Neural cell (in vitro differentiated cells): ENCODE data around the gene ARID3A. TPM values are rescaled to one million over a fixed set of nuclear protein-coding genes. Genes with fewer than 3 reads are reported as not detected.

ENCODE experiments used
- H2AFZ ChIP-seq: fragments of 200-600, 300-800 bp; sonication (generic), shearing (Covaris generic); 2 replicates; pipeline ENCODE4 v1.6.0; 2014; ENCODE audit warnings: low read depth, mild to moderate bottlenecking, antibody characterized with exemption, low read length, moderate library complexity
- H3F3A ChIP-seq: fragments of 200-600 bp; shearing (Covaris generic); 2 replicates; pipeline ENCODE4 v1.6.1; 2016; ENCODE audit warnings: mild to moderate bottlenecking, moderate library complexity, mixed read lengths, antibody characterized with exemption, low read length; ENCODE audit not compliant: insufficient read depth, poor library complexity, severe bottlenecking
- H3K27ac ChIP-seq: fragments of 200-600, 300-800 bp; sonication (generic), shearing (Covaris generic); 2 replicates; pipeline ENCODE4 v1.5.1; 2014; ENCODE audit warnings: mild to moderate bottlenecking, low read length, moderate library complexity
- H3K27me3 ChIP-seq: fragments of 300-800, 200-600 bp; sonication (generic), shearing (Covaris generic); 2 replicates; pipeline ENCODE4 v1.6.0; 2014; ENCODE audit warnings: mild to moderate bottlenecking, low read depth, low read length, moderate library complexity; ENCODE audit not compliant: insufficient read depth
- H3K36me3 ChIP-seq: fragments of 300-800, 200-600 bp; sonication (generic), shearing (Covaris generic); 2 replicates; pipeline ENCODE4 v1.5.1; 2014; ENCODE audit warnings: mild to moderate bottlenecking, antibody characterized with exemption, low read length, moderate library complexity; ENCODE audit not compliant: insufficient read depth
- H3K4me2 ChIP-seq: fragments of 300-800, 200-600 bp; sonication (generic), shearing (Covaris generic); 2 replicates; pipeline ENCODE4 v1.6.0; 2014; ENCODE audit warnings: mild to moderate bottlenecking, low read length
- H3K4me3 ChIP-seq: fragments of 300-800, 200-600 bp; sonication (generic), shearing (Covaris generic); 2 replicates; pipeline ENCODE4 v1.5.1; 2014; ENCODE audit warnings: mild to moderate bottlenecking, low read length, moderate library complexity
- H3K79me2 ChIP-seq: fragments of 200-600 bp; shearing (Covaris generic); replicated peaks from 2 replicates; pipeline ENCODE4 v1.6.0; 2014; ENCODE audit warnings: mild to moderate bottlenecking, low read length, moderate library complexity; ENCODE audit not compliant: insufficient read depth
- H3K9ac ChIP-seq: fragments of 300-800, 200-600 bp; sonication (generic), shearing (Covaris generic); 2 replicates; pipeline ENCODE4 v1.6.1; 2016; ENCODE audit warnings: mild to moderate bottlenecking, low read length, mixed read lengths
- H3K9me2 ChIP-seq: fragments of 200-600 bp; shearing (Covaris generic); 2 replicates; pipeline ENCODE4 v1.6.1; 2016; ENCODE audit warnings: mild to moderate bottlenecking, low read length, mixed read lengths; ENCODE audit not compliant: insufficient read depth
- H3K9me3 ChIP-seq: fragments of 200-600, 300-800 bp; sonication (generic), shearing (Covaris generic); 2 replicates; pipeline ENCODE4 v1.6.1; 2016; ENCODE audit warnings: mild to moderate bottlenecking, mixed run types, low read length, moderate library complexity, mixed read lengths
- H4K20me1 ChIP-seq: fragments of 200-600 bp; shearing (Covaris generic); 2 replicates; pipeline ENCODE4 v1.6.1; 2016; ENCODE audit warnings: mild to moderate bottlenecking, mixed run types; ENCODE audit not compliant: insufficient read depth
- EP300 ChIP-seq: fragments of 450-650 bp; conservative IDR thresholded peaks from 2 replicates; pipeline ENCODE4 v1.6.1; 2014; ENCODE audit warnings: antibody characterized with exemption, mild to moderate bottlenecking, moderate library complexity; ENCODE audit not compliant: poor library complexity, severe bottlenecking
- EZH2 ChIP-seq: fragments of 200-600, 300-800 bp; shearing (Covaris generic), sonication (generic); IDR thresholded peaks from 2 replicates; pipeline ENCODE4 v1.6.1; 2014; ENCODE audit warnings: antibody characterized with exemption, low read length, borderline replicate concordance, mild to moderate bottlenecking; ENCODE audit not compliant: insufficient read depth, poor library complexity, severe bottlenecking
- MXI1 ChIP-seq: fragments of 450-650 bp; conservative IDR thresholded peaks from 2 replicates; pipeline ENCODE4 v1.6.1; 2014; ENCODE audit warnings: antibody characterized with exemption, mild to moderate bottlenecking; ENCODE audit not compliant: poor library complexity, severe bottlenecking
- POLR2AphosphoS5 ChIP-seq: IDR thresholded peaks from 2 replicates; pipeline ENCODE4 v1.6.1; 2012
- RAD21 ChIP-seq: fragments of 450-650 bp; conservative IDR thresholded peaks from 2 replicates; pipeline ENCODE4 v1.6.1; 2014; ENCODE audit warnings: antibody characterized with exemption, mild to moderate bottlenecking, moderate library complexity
- REST ChIP-seq: IDR thresholded peaks from 2 replicates; pipeline ENCODE4 v1.6.1; 2012; ENCODE audit warnings: borderline replicate concordance
- SMC3 ChIP-seq: fragments of 450-650 bp; conservative IDR thresholded peaks from 2 replicates; pipeline ENCODE4 v1.6.1; 2014; ENCODE audit warnings: antibody characterized with exemption, mild to moderate bottlenecking, moderate library complexity; ENCODE audit not compliant: poor library complexity
- TAF1 ChIP-seq: IDR thresholded peaks from 2 replicates; pipeline ENCODE4 v1.6.1; 2012; ENCODE audit warnings: low read depth
- polyA plus RNA-seq: library from polyadenylated mRNA; depleted of rRNA; stranded (reverse); fragments of >200 nt; gene quantifications from 2 replicates; pipeline ENCODE4 v1.2.3, GENCODE V29; 2014

Gene ARID3A
- polyA plus RNA-seq, 1 donor from 2014 or later: 11.4 TPM

- Histone ChIP-seq H3K36me3 (no peaks in the 10 kb centered on the region), H3K4me2 (peak within 1 kb of the TSS; percentile 80), H3F3A (no peaks in the 10 kb centered on the region), H2AFZ (peak within 1 kb of the TSS; percentile 10), H4K20me1 (no peaks in the 10 kb centered on the region), H3K9ac (peak within 1 kb of the TSS; percentile 85), H3K79me2 (peaks cover 6% of the 10 kb centered on the region), H3K27ac (peak within 1 kb of the TSS; percentile 86), H3K9me3 (no peaks in the 10 kb centered on the region), H3K9me2 (no peaks in the 10 kb centered on the region), H3K4me3 (peak within 1 kb of the TSS; percentile 76), H3K27me3 (no peaks in the 10 kb centered on the region)
- TF ChIP-seq TAF1: peak; percentile 32
- peak; percentile 40 for TF ChIP-seq REST
- peak; percentile 29 for TF ChIP-seq RAD21
- TF ChIP-seq POLR2AphosphoS5: peak; percentile 83
- TF ChIP-seq MXI1: peak; percentile 88
- TF ChIP-seq EZH2: no peak
- TF ChIP-seq SMC3: no peak
These were observed 32.7 kb upstream of the ARID3A start, which contains the start of the genes MED16 and RNU6-9 for GRCh38 chr19:892894-893689. TSS of gene MED16 (minus strand) at chr19:893187. CDS start at chr19:891131, 2,056 bp downstream. TSS of gene RNU6-9 (plus strand) at chr19:893484.

- Histone ChIP-seq H3K27ac (no peak overlapping the region), H4K20me1 (no peaks in the 10 kb centered on the region), H3F3A (no peaks in the 10 kb centered on the region), H3K27me3 (no peaks in the 10 kb centered on the region), H3K4me2 (no peak overlapping the region), H3K9me3 (no peaks in the 10 kb centered on the region), H3K9ac (no peak overlapping the region), H3K4me3 (no peak overlapping the region), H3K79me2 (peaks cover 6% of the 10 kb centered on the region), H3K36me3 (no peaks in the 10 kb centered on the region), H2AFZ (no peak overlapping the region), H3K9me2 (no peaks in the 10 kb centered on the region)
- no peak for TF ChIP-seq POLR2AphosphoS5
- TF ChIP-seq EZH2: no peak
- TF ChIP-seq EP300: no peak
- TF ChIP-seq TAF1: no peak
- no peak for TF ChIP-seq MXI1
- no peak for TF ChIP-seq REST
These were observed 29.4 kb upstream of the ARID3A start for GRCh38 chr19:896434-896833.
